OCI-LY3 (cell line): ENCODE measurements around the gene TRIM69.
"Not testable (repeated sequence)": the region's sequence is repeated elsewhere in the genome, so short reads cannot be mapped to it uniquely, and the experiment has no call there.

Experiments
- H2AFZ ChIP-seq: fragments of 200-600, 300-600 bp; shearing (Covaris generic); 2 replicates; pipeline ENCODE4 v1.6.0; 2014; ENCODE audit warnings: antibody characterized with exemption, low read depth, low read length
- H3K27ac ChIP-seq: fragments of 200-600, 300-600 bp; sonication (generic); 2 replicates; pipeline ENCODE4 v1.5.1; 2014; ENCODE audit warnings: mild to moderate bottlenecking, low read length, moderate library complexity, mixed read lengths
- H3K27me3 ChIP-seq: fragments of 200-600, 300-600 bp; sonication (generic); 2 replicates; pipeline ENCODE4 v1.6.1; 2014; ENCODE audit warnings: low read depth, low read length, mixed read lengths
- H3K36me3 ChIP-seq: fragments of 200-600, 300-600 bp; sonication (generic); replicated peaks from 2 replicates; pipeline ENCODE3; 2014; ENCODE audit warnings: low read depth, low read length, mixed read lengths
- H3K4me1 ChIP-seq: fragments of 300-600, 200-600 bp; sonication (generic); 2 replicates; pipeline ENCODE4 v1.6.1; 2014; ENCODE audit warnings: low read length, mixed read lengths
- H3K4me2 ChIP-seq: fragments of 200-600, 300-600 bp; sonication (generic); 2 replicates; pipeline ENCODE4 v1.6.1; 2014; ENCODE audit warnings: low read length, mixed read lengths
- H3K4me3 ChIP-seq: fragments of 300-600, 200-600 bp; sonication (generic); 2 replicates; pipeline ENCODE4 v1.5.1; 2014; ENCODE audit warnings: antibody characterized with exemption, mild to moderate bottlenecking, low read length, moderate library complexity
- H3K79me2 ChIP-seq: fragments of 300-600, 200-600 bp; shearing (Covaris generic); 2 replicates; pipeline ENCODE4 v1.6.1; 2014; ENCODE audit warnings: mild to moderate bottlenecking, low read length, mixed read lengths
- H3K9ac ChIP-seq: fragments of 300-600, 200-600 bp; shearing (Covaris generic); 2 replicates; pipeline ENCODE4 v1.6.0; 2014; ENCODE audit warnings: mild to moderate bottlenecking, low read length, moderate library complexity
- H3K9me3 ChIP-seq: fragments of 200-600, 300-600 bp; shearing (Covaris generic); 2 replicates; pipeline ENCODE4 v1.6.1; 2014; ENCODE audit warnings: low read length, mixed read lengths; ENCODE audit not compliant: insufficient read depth
- H4K20me1 ChIP-seq: fragments of 200-600, 300-600 bp; sonication (generic); 2 replicates; pipeline ENCODE4 v1.6.1; 2016; ENCODE audit warnings: low read length, mixed read lengths; ENCODE audit not compliant: insufficient read depth
- CTCF ChIP-seq: fragments of 200-600, 300-600 bp; sonication (generic); IDR thresholded peaks from 2 replicates; pipeline ENCODE4 v1.5.1; 2014; ENCODE audit warnings: antibody characterized with exemption, low read length, low read depth
- EZH2phosphoT487 ChIP-seq: fragments of 200-600 bp; shearing (Covaris generic); IDR thresholded peaks from 2 replicates; pipeline ENCODE4 v1.6.1; 2018; ENCODE audit warnings: antibody characterized with exemption, mixed run types, low read depth

TRIM69 gene

GRCh38 chr15:44763187-44763586 is 26.9 kb downstream of the TRIM69 start:
- Histone ChIP-seq H3K36me3 (no peaks in the 10 kb centered on the region), H3K27me3 (0 out of 2 replicates have a peak, but pooled peaks cover 7% of the 10 kb centered on the region), H3K9me3 (no peaks in the 10 kb centered on the region), H3K4me3 (no peak overlapping the region), H2AFZ (no peak overlapping the region), H3K9ac (no peak overlapping the region), H4K20me1 (no peaks in the 10 kb centered on the region), H3K4me1 (no peaks in the 10 kb centered on the region), H3K27ac (no peak overlapping the region), H3K79me2 (no peaks in the 10 kb centered on the region), H3K4me2 (no peak overlapping the region)
- TF ChIP-seq EZH2phosphoT487, result no peak
- TF ChIP-seq CTCF, result no peak

GRCh38 chr15:44763848-44764247 is 27.5 kb downstream of the TRIM69 start:
- Histone ChIP-seq H3K27ac (no peak overlapping the region), H3K4me1 (no peaks in the 10 kb centered on the region), H3K79me2 (no peaks in the 10 kb centered on the region), H3K4me3 (no peak overlapping the region), H4K20me1 (no peaks in the 10 kb centered on the region), H3K9ac (no peak overlapping the region), H3K27me3 (0 out of 2 replicates have a peak, but pooled peaks cover 7% of the 10 kb centered on the region), H2AFZ (no peak overlapping the region), H3K9me3 (no peaks in the 10 kb centered on the region), H3K4me2 (no peak overlapping the region), H3K36me3 (no peaks in the 10 kb centered on the region)
- TF ChIP-seq CTCF (no peak), EZH2phosphoT487 (no peak)

GRCh38 chr15:44765036-44765435 is 28.7 kb downstream of the TRIM69 start:
- Histone ChIP-seq H3K79me2 (no peaks in the 10 kb centered on the region), H3K27me3 (no peaks in the 10 kb centered on the region), H4K20me1 (no peaks in the 10 kb centered on the region), H3K4me3 (no peak overlapping the region), H3K9ac (no peak overlapping the region), H2AFZ (no peak overlapping the region), H3K4me2 (no peak overlapping the region), H3K4me1 (no peaks in the 10 kb centered on the region), H3K27ac (no peak overlapping the region), H3K36me3 (no peaks in the 10 kb centered on the region), H3K9me3 (no peaks in the 10 kb centered on the region)
- TF ChIP-seq EZH2phosphoT487, result no peak
- no peak for TF ChIP-seq CTCF

GRCh38 chr15:44769521-44769920 is 33.2 kb downstream of the TRIM69 start:
- H3K4me3 ChIP-seq, result no peak overlapping the region
- H3K27ac ChIP-seq, result no peak overlapping the region
- H3K36me3 ChIP-seq, result no peaks in the 10 kb centered on the region
- TF ChIP-seq CTCF (no peak), EZH2phosphoT487 (no peak)
- H3K79me2 ChIP-seq, result no peaks in the 10 kb centered on the region
- H4K20me1 ChIP-seq, result no peaks in the 10 kb centered on the region
- no peak overlapping the region for H3K9ac ChIP-seq
- no peak overlapping the region for H2AFZ ChIP-seq
- no peaks in the 10 kb centered on the region for H3K9me3 ChIP-seq
- no peaks in the 10 kb centered on the region for H3K4me1 ChIP-seq
- H3K27me3 ChIP-seq, result no peaks in the 10 kb centered on the region
- no peak overlapping the region for H3K4me2 ChIP-seq

GRCh38 chr15:44770715-44771114 is 34.4 kb downstream of the TRIM69 start:
- not testable (repeated sequence) for H4K20me1 ChIP-seq, H3K27me3 ChIP-seq, H3K27ac ChIP-seq, H3K4me1 ChIP-seq, H3K36me3 ChIP-seq, H3K9me3 ChIP-seq, H2AFZ ChIP-seq, H3K9ac ChIP-seq, H3K79me2 ChIP-seq, H3K4me3 ChIP-seq, H3K4me2 ChIP-seq
